Activated naive CD4-positive, alpha-beta T cell treated with anti-CD3 and anti-CD28 coated beads, Interleukin-2, amount 50 U/mL, for 24 hours (primary cell): ENCODE measurements around the gene FUT8.
A peak's percentile ranks its signal among the peaks of the same experiment; 100 is the strongest.
"Not testable (repeated sequence)": the region's sequence is repeated elsewhere in the genome, so short reads cannot be mapped to it uniquely, and the experiment has no call there.

Experiments used
- H3K27ac Mint-ChIP-seq: one replicate; pipeline ENCODE4 v1.8.0; 2021; ENCODE audit warnings: mild to moderate bottlenecking, mixed read lengths
- H3K27me3 Mint-ChIP-seq: one replicate; pipeline ENCODE4 v1.8.0; 2021; ENCODE audit warnings: mixed read lengths
- H3K36me3 Mint-ChIP-seq: one replicate; pipeline ENCODE4 v1.8.0; 2021; ENCODE audit warnings: mixed read lengths
- H3K4me1 Mint-ChIP-seq: one replicate; pipeline ENCODE4 v1.8.0; 2021; ENCODE audit warnings: mixed read lengths
- H3K4me3 Mint-ChIP-seq: one replicate; pipeline ENCODE4 v1.8.0; 2021; ENCODE audit warnings: mild to moderate bottlenecking, mixed read lengths
- H3K9me3 Mint-ChIP-seq: one replicate; pipeline ENCODE4 v1.8.0; 2021; ENCODE audit warnings: mixed read lengths

Gene FUT8

DNA sequence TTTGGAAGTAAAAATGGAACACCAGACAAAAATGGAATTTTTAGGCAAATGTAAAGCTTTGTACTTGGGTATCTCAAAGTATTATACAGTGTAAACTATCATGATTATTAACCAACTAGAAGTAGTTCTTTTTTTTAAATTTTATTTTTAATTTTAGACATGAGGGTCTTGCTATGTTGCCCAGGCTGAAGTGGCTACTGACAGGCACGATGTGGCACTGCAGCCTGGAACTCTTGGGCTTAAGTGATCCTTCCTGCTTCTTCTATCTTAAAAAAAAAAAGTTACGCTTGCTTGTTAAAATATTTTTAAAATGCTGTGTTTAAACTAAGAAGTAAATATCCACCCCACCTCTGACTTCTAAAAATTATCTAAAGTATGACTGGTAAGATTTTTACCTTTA lies 1.9 kb upstream of the FUT8 start:
- no peaks in the 10 kb centered on the region for H3K27me3 Mint-ChIP-seq
- peak overlapping the region; percentile 99 for H3K27ac Mint-ChIP-seq
- peaks cover 37% of the 10 kb centered on the region for H3K4me1 Mint-ChIP-seq
- H3K9me3 Mint-ChIP-seq = no peaks in the 10 kb centered on the region
- H3K36me3 Mint-ChIP-seq = no peaks in the 10 kb centered on the region
- H3K4me3 Mint-ChIP-seq = peak overlapping the region; percentile 99

DNA sequence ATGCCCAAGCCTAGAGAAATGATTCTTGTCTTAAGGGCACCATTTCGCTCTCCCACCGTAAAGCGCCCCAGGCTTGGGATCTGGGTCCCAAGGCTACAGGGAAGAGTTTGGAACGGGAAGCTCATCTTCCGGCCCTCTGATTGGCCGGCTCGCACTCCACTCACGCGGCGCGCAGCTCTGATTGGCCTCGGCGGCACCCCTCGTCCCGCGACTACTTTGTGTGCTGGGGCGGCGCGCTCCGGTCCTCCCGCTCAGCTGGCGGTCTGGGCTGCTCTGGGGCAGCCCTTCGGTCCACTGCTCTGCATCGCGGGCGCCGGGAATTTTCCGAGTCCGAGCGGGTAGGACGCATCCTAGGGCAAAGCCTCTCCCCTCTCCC lies 886 bp upstream of the FUT8 start:
- H3K36me3 Mint-ChIP-seq = no peaks in the 10 kb centered on the region

DNA sequence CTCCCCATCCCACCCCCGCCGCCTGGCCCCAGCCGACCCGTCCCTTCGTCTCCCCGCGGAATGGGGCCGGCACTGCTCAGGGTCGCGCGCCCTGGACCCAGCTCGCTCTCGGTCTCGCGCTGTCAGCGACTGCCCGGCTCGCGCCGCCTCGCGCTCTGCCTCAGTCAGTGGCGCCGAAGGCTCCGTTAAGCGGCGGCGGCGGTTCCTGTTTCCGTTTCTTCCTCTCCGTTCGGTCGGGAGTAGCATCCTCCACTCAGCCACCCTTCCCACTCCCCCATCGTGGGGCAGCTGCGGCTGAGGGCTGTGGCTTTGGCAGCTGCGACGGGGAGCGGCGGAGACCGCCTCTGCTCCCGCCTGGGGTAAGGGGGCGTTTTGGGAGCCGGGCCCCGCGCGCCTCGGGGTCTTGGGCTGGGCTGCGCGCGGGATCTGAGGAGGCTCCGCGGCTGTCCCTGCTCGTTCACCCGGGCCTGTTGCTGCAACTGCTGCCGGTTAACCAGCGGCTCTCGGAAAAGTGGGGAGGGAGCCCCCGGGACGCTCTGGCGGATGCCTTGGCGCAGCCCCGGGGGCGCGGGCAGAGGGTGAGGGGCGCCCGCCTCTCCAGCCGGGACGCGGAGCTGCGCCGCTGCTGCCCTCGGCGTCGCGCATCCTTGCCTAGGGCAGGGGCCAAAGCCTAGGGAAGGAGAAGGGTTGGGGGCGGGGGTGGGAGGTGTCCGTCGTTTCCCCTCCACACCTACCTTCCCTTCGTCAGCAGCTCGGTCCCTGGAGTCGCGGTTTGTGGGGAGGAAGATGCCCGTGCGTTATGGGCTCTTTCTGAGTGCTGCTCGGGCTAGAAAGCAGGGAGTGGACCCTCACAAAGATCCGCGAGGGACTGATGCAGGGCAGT lies 567 bp downstream of the FUT8 start:
- H3K4me3 Mint-ChIP-seq = peak overlapping the region; percentile 99
- no peaks in the 10 kb centered on the region for H3K9me3 Mint-ChIP-seq
- no peaks in the 10 kb centered on the region for H3K27me3 Mint-ChIP-seq
- no peaks in the 10 kb centered on the region for H3K36me3 Mint-ChIP-seq
- H3K4me1 Mint-ChIP-seq = peaks cover 44% of the 10 kb centered on the region
- H3K27ac Mint-ChIP-seq = peak overlapping the region; percentile 99

More for the DNA sequence above, 886 bp upstream of the FUT8 start:
- H3K27ac Mint-ChIP-seq = peak overlapping the region; percentile 99
- H3K9me3 Mint-ChIP-seq = no peaks in the 10 kb centered on the region
- peaks cover 37% of the 10 kb centered on the region for H3K4me1 Mint-ChIP-seq
- H3K4me3 Mint-ChIP-seq = peak overlapping the region; percentile 99
- no peaks in the 10 kb centered on the region for H3K27me3 Mint-ChIP-seq

DNA sequence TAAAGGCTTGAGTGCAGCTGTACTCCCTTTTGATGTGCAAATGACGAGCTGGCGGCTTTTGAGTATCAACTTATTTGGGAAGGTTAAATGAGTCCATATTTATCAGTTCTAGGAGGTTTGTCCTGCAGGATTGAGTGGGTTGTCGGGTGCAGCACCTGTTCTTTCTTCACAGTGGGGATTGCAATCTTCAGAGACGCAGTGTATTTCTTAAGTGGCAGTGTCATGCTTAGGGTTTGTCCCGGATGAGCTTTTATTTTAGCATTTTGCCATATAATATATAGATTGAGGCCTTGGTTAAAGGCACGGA lies 1.2 kb downstream of the FUT8 start:
- H3K36me3 Mint-ChIP-seq = no peaks in the 10 kb centered on the region
- no peaks in the 10 kb centered on the region for H3K27me3 Mint-ChIP-seq
- H3K4me1 Mint-ChIP-seq = peaks cover 49% of the 10 kb centered on the region
- no peaks in the 10 kb centered on the region for H3K9me3 Mint-ChIP-seq
- H3K4me3 Mint-ChIP-seq = peak overlapping the region; percentile 87
- H3K27ac Mint-ChIP-seq = peak overlapping the region; percentile 74

DNA sequence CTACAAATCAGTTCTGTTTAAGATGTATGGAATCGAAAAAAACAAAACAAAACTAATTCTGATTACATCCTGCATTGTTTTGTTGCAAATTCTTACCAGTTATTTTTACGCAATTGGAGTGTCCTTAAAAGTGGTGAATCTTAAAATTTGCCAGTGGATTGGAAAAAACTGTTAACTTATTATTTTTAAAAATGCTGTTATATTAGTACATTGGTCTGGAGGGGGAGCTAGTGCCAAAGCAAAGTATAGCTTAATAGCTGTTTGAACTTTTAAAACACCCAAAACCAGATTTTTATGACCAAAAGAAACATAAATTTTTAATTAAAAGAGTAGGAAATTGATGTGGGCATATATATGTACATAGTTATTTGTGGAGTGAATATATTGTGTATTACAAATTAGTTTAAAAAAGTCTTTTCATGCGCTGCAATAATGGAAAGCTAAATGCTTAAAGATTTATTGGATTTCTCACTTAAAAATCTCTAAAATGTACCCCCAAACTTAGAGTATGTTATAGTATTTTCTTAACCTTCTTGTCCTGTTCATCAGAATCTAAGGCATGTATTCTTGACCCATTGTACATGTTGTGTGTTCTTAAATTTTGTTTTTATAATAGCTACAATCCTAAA lies 2.5 kb downstream of the FUT8 start:
- no peaks in the 10 kb centered on the region for H3K9me3 Mint-ChIP-seq
- no peak overlapping the region for H3K4me3 Mint-ChIP-seq
- peaks cover 49% of the 10 kb centered on the region for H3K4me1 Mint-ChIP-seq
- no peaks in the 10 kb centered on the region for H3K36me3 Mint-ChIP-seq
- no peak overlapping the region for H3K27ac Mint-ChIP-seq
- no peaks in the 10 kb centered on the region for H3K27me3 Mint-ChIP-seq

DNA sequence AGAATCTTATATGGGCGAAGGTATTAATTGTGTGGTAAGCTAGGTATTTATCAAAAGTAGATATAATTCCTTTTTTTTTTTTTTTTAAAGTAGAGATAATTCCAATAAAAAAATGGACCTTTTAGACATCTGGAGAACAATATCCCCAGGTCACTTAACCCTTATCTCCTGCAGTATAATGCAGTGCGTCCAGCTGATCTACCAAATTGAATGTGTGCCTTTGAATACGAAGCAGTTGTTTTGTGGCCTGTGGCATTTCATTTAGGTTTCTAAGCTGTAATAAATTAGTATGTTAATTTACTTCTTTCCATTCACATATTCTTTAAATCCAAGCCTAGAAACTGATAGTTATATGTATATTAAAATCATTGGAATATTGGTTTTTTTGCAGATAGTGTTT lies 3.1 kb downstream of the FUT8 start:
- Mint-ChIP-seq H3K27ac (no peak overlapping the region), H3K27me3 (no peaks in the 10 kb centered on the region), H3K36me3 (no peaks in the 10 kb centered on the region), H3K4me1 (peaks cover 49% of the 10 kb centered on the region), H3K9me3 (no peaks in the 10 kb centered on the region), H3K4me3 (no peak overlapping the region)

DNA sequence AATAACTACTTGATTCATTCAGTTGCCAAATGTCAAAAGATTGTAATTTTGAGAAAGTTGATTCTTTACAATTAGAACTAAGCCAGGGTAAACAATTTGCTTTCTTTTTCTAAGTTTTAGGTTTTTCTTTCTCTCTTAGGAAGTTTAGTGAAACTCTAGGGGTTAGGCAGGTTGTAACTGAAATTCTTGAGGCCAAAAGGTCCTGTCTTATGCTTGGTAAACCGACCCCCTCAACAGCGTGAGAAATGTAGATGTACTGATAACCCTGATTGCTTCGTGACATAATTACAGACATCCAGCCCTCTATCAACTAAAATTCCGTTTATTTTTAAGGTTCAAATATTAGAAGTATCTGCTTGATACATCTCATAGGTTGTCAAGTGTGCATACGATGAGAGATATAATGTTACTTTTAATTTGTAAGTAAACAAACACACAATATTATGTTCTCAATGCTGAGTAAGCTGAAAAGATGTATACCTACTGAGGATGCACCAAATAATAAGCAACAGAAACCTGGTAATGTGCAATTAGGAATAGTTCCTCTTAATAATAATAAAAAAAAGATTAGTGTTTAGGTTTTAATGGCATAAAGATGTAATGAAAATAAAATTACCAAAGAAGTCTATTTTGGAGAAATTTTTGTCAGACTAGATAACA lies 7.2 kb downstream of the FUT8 start:
- no peaks in the 10 kb centered on the region for H3K9me3 Mint-ChIP-seq
- no peak overlapping the region for H3K27ac Mint-ChIP-seq
- H3K4me1 Mint-ChIP-seq = peaks cover 33% of the 10 kb centered on the region
- no peak overlapping the region for H3K4me3 Mint-ChIP-seq
- H3K27me3 Mint-ChIP-seq = no peaks in the 10 kb centered on the region
- H3K36me3 Mint-ChIP-seq = no peaks in the 10 kb centered on the region

DNA sequence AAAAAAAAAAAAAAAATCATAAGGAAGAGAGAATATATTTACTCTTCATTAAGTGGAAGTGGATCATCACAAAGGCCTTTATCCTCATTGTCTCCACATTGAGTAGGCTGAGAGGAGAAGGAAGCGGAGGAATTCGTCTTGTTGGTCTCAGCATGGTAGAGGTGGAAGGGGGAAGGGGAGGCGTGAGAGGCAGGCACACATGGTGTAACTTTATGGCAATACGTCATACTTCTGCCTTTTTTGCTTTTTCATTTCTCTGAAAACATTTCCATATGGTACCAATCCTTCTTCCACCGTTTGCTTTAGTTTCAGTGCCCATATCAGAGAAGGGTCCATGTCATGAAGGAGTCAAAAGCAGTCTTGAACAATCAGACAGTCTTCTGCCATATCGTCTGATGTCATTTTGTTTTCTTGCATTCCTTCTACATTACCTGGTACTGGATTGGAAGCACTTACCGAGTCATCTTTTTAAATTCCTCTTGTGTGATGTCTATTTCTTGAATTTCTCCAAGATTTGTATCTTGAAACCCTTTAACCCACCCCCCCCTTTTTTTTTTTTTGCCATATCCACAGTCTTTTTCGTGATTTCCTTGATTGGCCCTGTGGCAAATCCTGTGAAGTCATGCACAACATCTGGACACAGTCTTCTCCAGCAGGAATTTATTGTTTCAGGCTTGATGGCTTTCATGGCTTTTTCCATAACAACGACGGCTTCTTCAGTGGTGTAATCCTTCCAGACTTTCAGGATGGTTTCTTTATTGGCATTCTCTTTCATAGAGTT lies 8.9 kb downstream of the FUT8 start:
- peaks cover 32% of the 10 kb centered on the region for H3K4me1 Mint-ChIP-seq
- no peak overlapping the region for H3K4me3 Mint-ChIP-seq
- no peaks in the 10 kb centered on the region for H3K9me3 Mint-ChIP-seq
- H3K36me3 Mint-ChIP-seq = peaks cover 5% of the 10 kb centered on the region
- H3K27ac Mint-ChIP-seq = no peak overlapping the region
- no peaks in the 10 kb centered on the region for H3K27me3 Mint-ChIP-seq

DNA sequence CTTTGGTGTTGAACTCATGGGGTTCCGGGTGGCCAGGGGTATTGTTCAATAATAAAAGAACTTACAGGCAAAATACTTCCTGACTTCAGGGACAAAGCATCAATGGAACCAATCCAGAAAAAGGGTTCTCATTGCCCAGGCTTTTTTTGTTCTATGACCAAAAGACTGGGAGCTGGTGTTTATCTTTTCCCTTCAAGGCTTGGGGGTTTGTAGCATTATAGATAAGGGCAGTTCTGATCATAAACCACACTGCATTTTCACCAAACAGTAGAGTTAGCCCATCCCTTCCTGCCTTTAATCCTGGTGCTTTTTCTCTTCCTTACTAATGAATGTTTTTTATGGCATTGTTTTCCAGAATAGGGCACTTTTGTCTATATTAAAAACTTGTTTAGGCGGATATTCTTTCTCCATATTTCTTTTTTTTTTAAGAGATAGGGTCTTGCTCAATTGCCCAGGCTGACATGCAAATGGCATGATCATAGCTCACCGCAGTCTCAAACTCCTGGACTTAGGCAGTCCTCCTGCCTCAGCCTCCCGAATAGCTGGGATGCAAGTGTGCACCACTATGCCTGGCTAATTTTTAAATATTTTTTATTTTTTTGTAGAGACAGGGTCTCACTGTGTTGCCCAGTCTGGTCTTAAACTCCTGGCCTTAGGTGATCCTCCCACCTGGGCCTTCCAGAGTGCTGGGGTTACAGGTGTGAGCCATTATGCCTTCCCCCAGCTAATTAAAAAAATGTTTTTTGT lies 9.7 kb downstream of the FUT8 start:
- Mint-ChIP-seq H3K4me3 (no peak overlapping the region), H3K27ac (no peak overlapping the region), H3K27me3 (no peaks in the 10 kb centered on the region), H3K4me1 (peaks cover 34% of the 10 kb centered on the region), H3K9me3 (no peaks in the 10 kb centered on the region), H3K36me3 (peaks cover 10% of the 10 kb centered on the region)

DNA sequence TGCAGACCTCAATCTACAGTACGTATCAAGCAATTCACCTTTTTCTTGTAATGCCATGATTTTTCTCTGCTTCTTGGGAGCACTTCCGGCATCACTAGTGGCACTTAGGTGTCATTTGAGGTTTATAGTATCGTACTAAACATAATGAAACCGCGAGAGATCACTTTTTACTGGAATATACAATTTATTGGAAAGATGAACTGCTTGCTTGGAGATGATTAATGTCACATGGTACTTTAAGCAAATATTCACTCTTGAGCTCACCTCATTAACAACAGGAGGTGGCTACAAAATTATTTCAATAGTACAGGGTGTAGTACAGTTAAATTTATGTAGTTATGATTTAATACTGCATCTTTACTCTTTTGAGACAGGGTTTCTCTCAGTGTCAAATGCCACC lies 11.5 kb downstream of the FUT8 start:
- Mint-ChIP-seq H3K4me3 (no peak overlapping the region), H3K36me3 (peaks cover 10% of the 10 kb centered on the region), H3K9me3 (no peaks in the 10 kb centered on the region), H3K27me3 (no peaks in the 10 kb centered on the region), H3K4me1 (peaks cover 39% of the 10 kb centered on the region), H3K27ac (no peak overlapping the region)

DNA sequence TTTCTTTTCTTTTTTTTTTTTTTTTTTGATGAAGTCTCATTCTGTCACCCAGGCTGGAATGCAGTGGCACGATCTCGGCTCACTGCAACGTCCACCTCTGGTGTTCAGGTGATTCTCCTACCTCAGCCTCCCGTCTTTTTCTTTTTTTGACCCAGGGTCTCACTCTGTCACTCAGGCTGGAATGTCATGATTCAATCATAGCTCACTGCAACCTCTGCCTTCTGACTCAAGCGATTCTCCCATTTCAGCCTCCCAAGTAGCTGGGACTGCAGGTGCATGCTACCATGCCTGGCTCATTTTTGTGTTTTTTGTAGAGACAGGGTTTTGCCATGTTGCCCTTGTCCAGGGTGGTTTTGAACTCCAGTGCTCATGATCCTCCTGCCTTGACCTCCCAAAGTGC lies 12.0 kb downstream of the FUT8 start:
- Mint-ChIP-seq H3K27me3 (no peaks in the 10 kb centered on the region), H3K4me3 (no peak overlapping the region), H3K4me1 (peaks cover 42% of the 10 kb centered on the region), H3K9me3 (no peaks in the 10 kb centered on the region), H3K27ac (no peak overlapping the region), H3K36me3 (peaks cover 10% of the 10 kb centered on the region)

DNA sequence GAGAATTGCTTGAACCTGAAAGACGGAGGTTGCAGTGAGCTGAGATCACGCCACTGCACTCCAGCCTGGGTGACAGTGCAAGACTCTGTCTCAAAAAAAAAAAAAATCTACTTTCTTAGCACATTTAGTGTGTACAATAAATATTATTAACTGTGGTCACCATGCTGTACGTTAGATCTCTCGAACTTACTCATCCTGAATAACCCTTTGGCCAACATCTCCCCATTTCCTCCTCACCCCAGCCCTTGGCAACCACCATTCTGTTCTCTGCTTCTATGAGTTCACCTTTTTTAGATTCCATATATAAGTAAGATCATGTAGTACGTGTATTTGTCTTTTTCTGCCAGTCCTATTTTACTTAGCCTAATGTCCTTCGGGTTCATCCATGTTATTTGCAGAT lies 13.4 kb downstream of the FUT8 start:
- Mint-ChIP-seq H3K27ac (no peak overlapping the region), H3K36me3 (peaks cover 13% of the 10 kb centered on the region), H3K9me3 (no peaks in the 10 kb centered on the region), H3K4me3 (no peak overlapping the region), H3K27me3 (no peaks in the 10 kb centered on the region), H3K4me1 (peaks cover 43% of the 10 kb centered on the region)

DNA sequence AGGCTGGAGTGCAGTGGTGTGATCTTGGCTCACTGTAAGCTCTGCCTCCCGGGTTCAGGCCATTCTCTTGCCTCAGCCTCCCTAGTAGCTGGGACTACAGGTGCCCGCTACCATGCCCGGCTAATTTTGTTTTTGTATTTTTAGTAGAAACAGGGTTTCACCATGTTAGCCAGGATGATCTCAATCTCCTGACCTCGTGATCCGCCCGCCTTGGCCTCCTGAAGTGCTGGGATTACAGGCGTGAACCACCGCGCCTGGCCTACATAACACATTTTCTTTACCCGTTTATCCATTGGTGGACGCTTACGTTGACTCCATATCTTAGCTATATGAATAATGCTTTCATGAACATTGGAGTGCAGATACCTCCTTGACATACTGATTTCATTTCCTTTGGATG lies 14.4 kb downstream of the FUT8 start:
- peaks cover 13% of the 10 kb centered on the region for H3K36me3 Mint-ChIP-seq

DNA sequence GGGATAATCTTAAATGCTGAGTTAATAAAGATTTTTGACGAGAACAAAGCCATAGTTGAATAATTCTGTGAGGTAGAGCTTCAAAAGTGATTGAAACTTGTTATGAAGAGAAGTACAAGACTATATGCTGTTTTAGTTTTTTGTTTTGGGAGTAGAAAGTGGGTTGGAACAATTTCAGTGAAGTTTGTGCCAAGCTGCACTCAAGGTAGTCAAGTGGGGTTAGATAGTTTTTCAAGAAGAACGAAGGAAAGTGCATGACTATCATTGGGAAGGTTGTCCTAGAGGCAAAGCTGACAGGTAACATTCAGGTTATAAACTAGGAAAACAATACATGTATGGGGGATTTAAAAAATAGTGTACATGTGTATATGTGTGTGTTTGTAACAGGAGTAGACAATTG lies 16.2 kb downstream of the FUT8 start:
- peaks cover 61% of the 10 kb centered on the region for H3K4me1 Mint-ChIP-seq
- H3K4me3 Mint-ChIP-seq = no peak overlapping the region
- peaks cover 13% of the 10 kb centered on the region for H3K36me3 Mint-ChIP-seq
- no peak overlapping the region for H3K27ac Mint-ChIP-seq
- H3K27me3 Mint-ChIP-seq = no peaks in the 10 kb centered on the region
- no peaks in the 10 kb centered on the region for H3K9me3 Mint-ChIP-seq

More for the DNA sequence above, 14.4 kb downstream of the FUT8 start:
- not testable (repeated sequence) for H3K27me3 Mint-ChIP-seq, H3K27ac Mint-ChIP-seq, H3K4me3 Mint-ChIP-seq, H3K9me3 Mint-ChIP-seq
- H3K4me1 Mint-ChIP-seq = peaks cover 47% of the 10 kb centered on the region

DNA sequence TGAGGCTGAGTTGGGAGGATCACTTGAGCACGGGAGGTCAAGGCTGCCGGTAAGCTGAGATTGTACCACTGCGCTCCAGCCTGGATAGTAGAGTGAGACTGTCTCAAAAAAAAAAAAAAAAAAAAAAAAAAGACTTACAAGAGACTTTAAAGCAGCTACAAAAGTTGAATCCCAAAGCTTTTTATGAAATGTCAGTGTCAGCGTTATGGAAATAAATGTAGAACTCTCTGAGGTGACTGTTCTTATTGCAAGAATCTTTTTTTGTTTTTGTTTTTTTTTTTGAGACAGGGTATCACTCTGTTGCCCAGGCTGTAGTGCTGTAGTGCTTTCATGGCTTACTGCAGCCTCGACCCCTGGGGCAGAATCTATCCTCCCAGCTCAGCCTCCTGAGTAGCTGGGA lies 17.2 kb downstream of the FUT8 start:
- Mint-ChIP-seq H3K9me3 (peaks cover under 1% of the 10 kb centered on the region), H3K27ac (no peak overlapping the region), H3K4me1 (peaks cover 59% of the 10 kb centered on the region), H3K27me3 (no peaks in the 10 kb centered on the region), H3K4me3 (no peak overlapping the region), H3K36me3 (peaks cover 16% of the 10 kb centered on the region)
